GM12873 (cell line): ENCODE results near the gene PTPN12.

ENCODE experiments used
- TF ChIP-seq, protein P1 (sequence below): IDR thresholded peaks from 2 replicates; pipeline ENCODE4 v1.5.1; 2012; ENCODE audit warnings: low read depth, mild to moderate bottlenecking, moderate library complexity, low read length, control low read depth; ENCODE audit not compliant: insufficient read depth; ENCODE audit errors: missing control alignments

Gene PTPN12

DNA sequence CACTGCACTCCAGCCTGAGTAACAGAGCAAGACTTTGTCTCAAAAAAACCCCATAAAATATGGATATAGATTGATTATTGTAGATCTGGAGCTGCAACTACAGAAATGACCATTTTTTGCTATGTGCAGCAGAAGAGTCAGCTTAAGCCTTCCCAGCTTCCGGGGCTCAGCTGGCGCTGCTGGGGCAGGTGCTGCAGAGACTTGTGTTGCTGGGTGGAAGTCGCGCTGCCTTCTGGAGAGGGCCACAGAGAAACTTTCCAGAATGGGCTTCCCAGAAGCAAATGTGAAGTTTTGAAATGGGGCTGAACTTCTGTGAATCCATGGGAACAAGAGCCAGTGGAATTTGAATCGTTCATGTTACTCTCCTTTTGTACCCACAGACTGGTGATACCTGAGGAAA is 121.8 kb downstream of the PTPN12 start:
- TF ChIP-seq, protein P1, sequence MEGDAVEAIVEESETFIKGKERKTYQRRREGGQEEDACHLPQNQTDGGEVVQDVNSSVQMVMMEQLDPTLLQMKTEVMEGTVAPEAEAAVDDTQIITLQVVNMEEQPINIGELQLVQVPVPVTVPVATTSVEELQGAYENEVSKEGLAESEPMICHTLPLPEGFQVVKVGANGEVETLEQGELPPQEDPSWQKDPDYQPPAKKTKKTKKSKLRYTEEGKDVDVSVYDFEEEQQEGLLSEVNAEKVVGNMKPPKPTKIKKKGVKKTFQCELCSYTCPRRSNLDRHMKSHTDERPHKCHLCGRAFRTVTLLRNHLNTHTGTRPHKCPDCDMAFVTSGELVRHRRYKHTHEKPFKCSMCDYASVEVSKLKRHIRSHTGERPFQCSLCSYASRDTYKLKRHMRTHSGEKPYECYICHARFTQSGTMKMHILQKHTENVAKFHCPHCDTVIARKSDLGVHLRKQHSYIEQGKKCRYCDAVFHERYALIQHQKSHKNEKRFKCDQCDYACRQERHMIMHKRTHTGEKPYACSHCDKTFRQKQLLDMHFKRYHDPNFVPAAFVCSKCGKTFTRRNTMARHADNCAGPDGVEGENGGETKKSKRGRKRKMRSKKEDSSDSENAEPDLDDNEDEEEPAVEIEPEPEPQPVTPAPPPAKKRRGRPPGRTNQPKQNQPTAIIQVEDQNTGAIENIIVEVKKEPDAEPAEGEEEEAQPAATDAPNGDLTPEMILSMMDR: no peak

DNA sequence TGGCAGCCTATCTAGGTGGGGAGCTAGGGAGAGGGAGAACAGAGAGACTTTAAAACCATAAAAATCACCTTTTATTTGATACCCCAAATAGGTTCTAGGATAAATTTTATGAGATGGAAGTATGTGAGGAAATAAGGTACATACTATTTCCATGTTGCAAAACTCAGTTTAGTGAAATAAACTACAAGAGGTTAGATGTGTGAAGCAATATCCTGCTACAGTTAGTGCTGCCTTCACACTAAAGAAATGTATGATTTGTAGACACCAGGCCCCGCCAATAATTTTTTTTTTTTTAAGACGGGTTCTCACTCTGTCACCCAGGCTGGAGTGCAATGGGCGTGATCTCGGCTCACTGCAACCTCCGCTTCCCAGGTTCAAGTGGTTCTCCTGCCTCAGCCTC is 124.7 kb downstream of the PTPN12 start:
- TF ChIP-seq, protein P1: no peak

DNA sequence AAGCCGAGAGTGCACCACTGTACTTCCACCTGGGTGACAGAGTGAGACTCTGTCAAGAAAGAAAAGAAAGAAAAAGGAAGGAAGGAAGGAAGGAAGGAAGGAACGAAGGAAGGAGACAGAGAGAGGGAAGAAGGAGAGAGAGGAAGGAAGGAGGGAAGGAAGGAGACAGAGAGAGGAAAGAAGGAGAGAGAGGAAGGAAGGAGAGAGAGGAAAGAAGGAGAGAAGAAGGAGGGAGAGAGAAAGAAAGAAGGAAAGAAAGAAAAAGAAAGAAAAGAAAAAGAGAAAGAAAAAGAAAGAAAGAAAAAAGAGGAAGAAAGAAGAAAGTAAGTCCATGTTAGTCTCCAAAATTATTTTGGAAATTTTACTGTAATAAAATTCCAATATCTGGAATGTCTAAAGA is 125.8 kb downstream of the PTPN12 start:
- TF ChIP-seq, protein P1: no peak

DNA sequence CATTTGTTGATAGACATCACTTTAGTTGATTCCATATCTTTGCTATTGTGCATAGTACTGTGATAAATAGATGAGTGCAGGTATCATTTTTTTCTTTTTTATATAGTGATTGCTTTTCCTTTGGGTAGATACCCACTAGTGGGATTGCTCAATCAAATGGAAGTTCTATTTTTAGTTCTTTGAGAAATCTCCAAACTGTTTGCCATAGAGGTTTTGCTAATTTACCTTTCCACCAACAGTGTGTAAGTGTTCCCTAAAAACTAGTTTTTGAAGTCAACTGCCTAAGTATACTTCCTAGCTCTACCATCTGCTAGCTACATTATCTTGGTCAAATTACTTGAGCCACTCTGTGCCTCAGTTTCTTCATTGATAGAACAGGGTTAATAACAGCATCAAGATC is 127.6 kb downstream of the PTPN12 start:
- TF ChIP-seq, protein P1: no peak

DNA sequence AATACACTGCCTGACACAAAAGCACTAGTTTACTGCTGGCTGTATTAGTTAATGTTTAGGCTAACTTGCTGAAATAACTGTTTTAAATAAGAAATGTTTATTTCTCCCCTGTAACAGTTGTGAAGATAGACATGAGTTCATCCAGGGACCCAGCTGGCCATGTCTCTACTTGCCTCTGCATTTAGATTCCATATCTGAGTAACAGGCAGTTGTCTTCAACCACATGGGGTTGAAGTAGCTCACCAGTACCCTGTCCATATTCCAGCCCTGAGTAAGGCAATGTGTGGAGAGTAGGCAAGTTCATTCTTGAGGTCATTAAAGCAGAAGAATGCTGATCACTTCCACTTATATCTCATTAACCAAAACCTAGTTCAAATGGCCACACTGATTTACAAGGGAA is 128.1 kb downstream of the PTPN12 start:
- TF ChIP-seq, protein P1: no peak

GRCh38 chr7:77667459-77668086 is 130.5 kb downstream of the PTPN12 start:
- TF ChIP-seq, protein P1: no peak

DNA sequence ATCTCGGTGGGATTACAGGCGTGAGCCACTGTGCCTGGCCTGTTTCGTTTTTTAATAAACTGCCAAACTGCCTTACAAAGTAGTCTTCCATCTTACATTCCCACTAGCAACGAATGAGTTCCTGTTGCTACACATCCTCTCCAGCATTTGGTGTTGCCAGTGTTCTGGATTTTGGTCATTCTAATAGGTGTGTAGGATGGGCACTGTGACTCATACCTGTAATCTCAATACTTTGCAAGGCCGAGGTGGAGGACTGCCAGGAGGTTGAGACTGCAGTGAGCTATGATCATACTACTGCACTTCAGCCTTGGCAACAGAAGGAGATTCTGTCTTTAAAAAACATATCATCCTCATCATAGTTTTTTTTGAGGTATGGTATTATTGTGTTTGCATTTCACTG is 137.8 kb downstream of the PTPN12 start:
- TF ChIP-seq, protein P1: no peak

GRCh38 chr7:77679608-77680007 is 142.5 kb downstream of the PTPN12 start:
- TF ChIP-seq, protein P1: no peak
